GM21723 (cell line): ENCODE results near the gene SEMA6A.

ENCODE experiments used
- ATAC-seq: cut with Tn5 transposase; IDR thresholded peaks from one replicate; pipeline ENCODE4 v1.9.1; 2021; ENCODE audit warnings: mild to moderate bottlenecking, moderate library complexity; ENCODE audit not compliant: unreplicated experiment

Gene SEMA6A

GRCh38 chr5:116442095-116442534, 132.5 kb downstream of the SEMA6A start:
- no peak for ATAC-seq

- ATAC-seq: no peak
Observed at GRCh38 chr5:116441223-116441622, 133.4 kb downstream of the SEMA6A start.

DNA sequence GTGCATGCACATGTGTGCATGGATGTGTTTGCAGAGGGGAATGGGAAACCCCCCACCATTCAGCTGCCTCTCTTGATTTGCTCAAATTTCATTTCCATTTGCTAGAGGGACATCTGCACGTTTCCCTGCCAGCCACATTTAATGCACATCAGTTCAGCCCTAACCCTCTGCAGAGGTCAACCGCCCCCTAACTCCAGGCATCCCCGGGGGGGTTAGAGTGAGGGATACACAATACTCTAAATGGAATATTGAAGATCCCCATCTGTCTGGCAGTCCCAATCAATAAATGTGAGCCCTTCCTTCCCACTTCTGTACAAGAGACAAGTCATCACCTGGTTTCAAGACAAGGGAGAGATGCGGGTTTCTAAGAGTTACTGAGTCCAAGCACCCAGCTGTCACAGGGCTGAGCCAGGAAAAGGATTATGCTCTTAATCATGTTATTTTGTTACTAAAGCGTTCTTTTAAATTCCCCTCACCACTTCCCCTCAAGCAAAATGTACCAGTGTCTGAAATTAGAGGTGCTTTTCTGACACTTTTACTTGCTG, 134.1 kb downstream of the SEMA6A start:
- no peak for ATAC-seq

- ATAC-seq: no peak
Observed at GRCh38 chr5:116439905-116440304, 134.7 kb downstream of the SEMA6A start.

DNA sequence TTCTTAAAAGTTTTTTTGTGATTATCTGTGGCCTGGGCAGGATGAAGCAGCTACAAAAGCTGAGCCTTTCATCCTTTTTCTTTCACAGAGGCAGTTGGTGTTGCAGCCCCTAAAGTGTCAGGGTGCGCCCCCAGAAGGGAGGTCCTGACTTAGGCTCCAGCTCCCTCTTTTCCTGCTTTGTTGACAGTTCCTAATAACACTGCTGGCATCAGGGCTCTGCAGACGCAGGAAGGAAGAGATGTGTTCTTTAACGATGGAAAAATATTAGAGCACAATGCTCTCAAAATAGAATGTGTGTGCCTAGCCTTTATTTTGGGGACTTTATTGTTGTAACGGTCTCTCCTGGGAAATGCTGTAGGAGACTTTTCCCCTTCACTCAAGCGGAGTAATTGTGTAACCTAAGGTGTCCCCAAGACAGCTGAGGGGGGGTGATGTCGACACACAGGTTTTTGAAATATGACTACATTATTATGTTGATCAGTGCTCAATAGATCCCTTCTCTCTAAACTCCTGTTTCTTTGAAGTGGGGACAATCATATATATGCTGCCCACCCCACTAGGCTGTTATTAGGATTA, 135.6 kb downstream of the SEMA6A start:
- no peak for ATAC-seq

GRCh38 chr5:116437922-116438578, 136.6 kb downstream of the SEMA6A start:
- no peak for ATAC-seq

- no peak for ATAC-seq
Observed at GRCh38 chr5:116437351-116437705, 137.3 kb downstream of the SEMA6A start.

DNA sequence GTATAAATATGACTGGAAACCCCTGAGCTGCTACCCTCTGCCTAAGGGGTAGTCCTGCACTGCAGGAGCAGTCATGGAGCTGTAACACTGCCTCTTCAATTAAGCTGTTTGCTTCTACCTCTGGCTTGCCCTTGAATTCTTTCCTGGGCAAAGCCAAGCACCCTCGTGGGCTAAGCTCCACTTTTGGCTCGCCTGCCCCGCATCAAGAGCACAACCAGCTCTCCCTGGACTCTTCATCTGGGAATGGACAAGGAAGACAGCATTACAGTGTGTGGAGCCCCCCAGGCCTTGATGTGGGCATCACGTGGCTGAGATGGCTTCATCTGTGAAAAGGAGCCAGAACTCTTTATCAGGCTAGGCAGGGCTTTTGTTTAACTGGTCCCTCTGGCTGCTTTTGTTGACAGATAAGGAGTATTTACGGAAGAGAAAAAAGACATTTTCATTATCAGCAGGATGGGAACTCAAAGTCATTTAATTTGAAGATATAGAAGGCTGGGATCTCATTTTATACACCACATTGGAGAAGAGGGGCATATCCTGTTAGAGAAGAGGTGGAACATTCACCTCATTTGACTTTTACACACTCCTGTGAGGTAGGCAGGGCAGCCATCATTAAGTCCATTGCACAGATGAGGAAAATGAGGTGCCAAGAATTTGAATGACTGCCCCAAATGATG, 137.8 kb downstream of the SEMA6A start:
- no peak for ATAC-seq

DNA sequence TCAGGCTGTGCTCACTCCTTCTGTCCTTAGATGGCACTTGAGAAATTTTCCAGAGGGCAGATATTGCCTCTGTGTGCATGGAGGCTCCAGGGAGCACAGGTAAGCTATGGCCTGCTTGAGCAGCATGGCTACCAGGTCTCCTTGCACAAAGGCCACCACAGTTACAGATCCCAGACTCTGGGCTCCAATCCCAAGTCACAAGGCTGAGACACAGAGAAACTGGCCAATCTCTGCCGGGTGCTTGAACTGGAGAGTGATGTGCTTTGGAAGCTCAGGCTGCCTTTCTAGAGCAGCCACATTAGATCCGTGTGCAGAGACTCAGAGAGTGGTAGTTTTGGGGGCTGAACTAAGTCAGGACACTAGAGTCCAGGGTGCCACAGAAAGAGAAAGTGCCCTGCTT, 145.7 kb downstream of the SEMA6A start:
- ATAC-seq: no peak

DNA sequence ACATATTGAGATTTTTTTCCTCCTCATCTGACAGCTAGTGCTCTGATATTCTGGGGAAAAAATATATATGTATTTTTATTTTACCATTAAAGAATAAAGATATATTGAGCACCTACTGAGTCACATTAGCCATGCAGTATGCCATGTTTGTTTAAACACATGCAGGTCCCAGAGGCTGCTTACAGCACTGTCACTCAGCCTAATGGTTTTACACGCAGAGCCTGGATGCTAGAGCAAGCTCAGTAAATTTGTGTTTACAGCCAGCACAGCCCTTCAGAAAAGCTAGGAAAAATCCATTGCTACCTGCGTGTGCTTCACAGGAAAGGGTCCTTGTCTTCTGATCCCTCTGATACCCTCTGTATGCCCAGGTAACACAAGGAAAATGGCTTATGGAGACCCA, 146.2 kb downstream of the SEMA6A start:
- ATAC-seq: no peak

DNA sequence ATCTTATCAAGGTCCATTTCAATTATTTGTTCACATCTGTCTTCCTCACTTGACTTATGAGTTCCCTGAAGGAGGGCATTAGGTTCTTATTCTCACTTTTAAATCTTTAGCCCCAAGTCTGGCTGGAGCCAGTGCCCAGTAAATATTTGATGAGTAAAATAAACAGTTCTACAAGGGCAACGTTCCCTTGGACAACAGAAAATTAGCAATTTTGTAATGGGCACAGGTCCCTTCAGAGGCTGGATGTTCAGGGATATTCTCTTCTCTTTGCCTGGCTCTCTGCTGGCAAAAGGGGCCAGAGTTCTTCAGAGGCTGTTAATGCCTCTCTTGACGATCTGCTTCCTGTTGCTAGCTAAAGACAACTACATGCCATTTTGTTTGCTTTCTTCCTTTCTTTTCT, 149.7 kb downstream of the SEMA6A start:
- no peak for ATAC-seq

DNA sequence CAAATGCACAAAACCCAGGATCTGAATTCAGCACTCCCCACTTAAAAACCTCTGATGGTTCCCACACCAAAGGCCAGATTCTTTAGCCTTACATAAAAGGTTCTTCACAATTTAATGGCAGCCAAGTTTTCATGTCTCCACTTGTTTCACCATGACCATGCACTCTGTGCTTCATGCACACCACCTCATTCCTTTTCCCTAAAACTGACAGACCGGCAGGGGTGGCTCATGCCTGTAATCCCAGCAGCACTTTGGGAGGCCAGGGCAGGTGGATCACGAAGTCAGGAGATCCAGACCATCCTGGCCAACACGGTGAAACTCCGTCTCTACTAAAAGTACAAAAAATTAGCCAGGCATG, 150.4 kb downstream of the SEMA6A start:
- no peak for ATAC-seq

GRCh38 chr5:116423587-116424257, 150.9 kb downstream of the SEMA6A start:
- no peak for ATAC-seq

DNA sequence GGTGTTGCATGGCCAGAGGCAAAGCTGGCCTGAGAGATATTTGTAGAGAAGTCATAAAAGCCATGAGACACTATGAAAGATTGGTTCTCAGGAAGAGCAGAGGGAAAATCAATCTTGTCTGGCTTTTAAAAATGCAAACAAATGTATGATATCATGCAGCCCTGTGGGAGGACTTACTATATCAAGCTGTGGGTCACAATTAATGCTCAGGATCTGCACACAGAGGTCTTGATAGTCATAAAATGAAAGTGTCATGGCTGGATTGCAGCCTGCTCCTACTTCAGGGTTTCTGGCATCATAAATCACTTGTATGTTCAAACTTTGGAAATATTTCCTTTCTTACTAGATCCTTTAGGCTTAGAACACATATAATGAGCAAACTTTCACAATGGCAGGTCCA, 151.5 kb downstream of the SEMA6A start:
- no peak for ATAC-seq

- ATAC-seq: no peak
Observed at GRCh38 chr5:116421080-116421629, 153.5 kb downstream of the SEMA6A start.

DNA sequence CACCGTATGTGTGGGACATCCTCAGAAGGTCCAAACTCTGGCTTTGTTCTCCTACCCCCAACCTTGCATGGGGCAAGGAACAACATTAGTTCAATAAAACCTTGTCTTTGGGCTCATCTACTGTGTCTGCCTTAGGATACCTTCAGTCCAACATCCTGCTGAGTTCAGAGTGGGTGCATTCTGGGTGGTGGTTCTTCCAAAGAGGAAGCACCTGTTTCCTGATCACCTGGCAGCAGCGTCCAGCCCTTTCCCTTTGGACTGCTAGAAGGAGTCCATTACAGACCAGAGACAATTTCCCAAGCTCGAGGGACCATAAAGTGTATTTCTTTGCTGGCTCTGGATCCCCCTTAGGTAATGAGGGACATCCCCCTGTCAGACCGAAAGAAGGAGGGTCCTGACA, 154.1 kb downstream of the SEMA6A start:
- no peak for ATAC-seq

DNA sequence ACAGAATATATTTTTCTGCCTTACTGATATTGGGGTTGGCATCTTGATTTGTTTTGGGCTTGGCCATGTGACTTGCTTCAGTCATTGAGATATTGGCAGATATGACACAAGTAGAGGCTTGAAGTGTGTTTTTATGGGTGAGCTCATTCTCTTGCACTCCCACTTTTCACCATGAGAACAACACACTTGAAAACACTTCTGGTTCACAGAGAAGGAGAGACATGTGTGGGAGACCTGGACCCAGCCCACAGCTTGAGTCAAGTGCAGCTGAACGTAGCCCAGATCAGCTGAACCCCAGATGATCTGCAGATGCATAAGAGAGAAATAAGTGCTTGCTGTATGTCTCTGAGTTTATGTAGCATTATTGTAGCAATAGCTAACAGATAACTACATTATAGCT, 155.4 kb downstream of the SEMA6A start:
- ATAC-seq: no peak

- no peak for ATAC-seq
Observed at GRCh38 chr5:116418774-116419173, 155.8 kb downstream of the SEMA6A start.

- ATAC-seq: no peak
Observed at GRCh38 chr5:116418016-116418415, 156.6 kb downstream of the SEMA6A start.

- no peak for ATAC-seq
Observed at GRCh38 chr5:116415989-116416388, 158.6 kb downstream of the SEMA6A start.

- no peak for ATAC-seq
Observed at GRCh38 chr5:116415182-116415581, 159.4 kb downstream of the SEMA6A start.
